H1 (cell line): ENCODE results near the gene FHIT. TPM values are rescaled to one million over a fixed set of nuclear protein-coding genes. Genes with fewer than 3 reads are reported as not detected.

Experiments
- BCL11A ChIP-seq, 2 experiments: IDR thresholded peaks; one replicate each; pipeline ENCODE4 v1.6.1; 2011; ENCODE audit warnings: low read depth in 2 of 2, low read length in 2 of 2, mild to moderate bottlenecking in 2 of 2
- JUN ChIP-seq: IDR thresholded peaks from 2 replicates; pipeline ENCODE4 v1.6.1; 2011; ENCODE audit warnings: low read depth, mild to moderate bottlenecking, improper control_type of control experiment, low read length
- KDM4A ChIP-seq: IDR thresholded peaks from one replicate; pipeline ENCODE4 v1.7.1; 2012; ENCODE audit warnings: low read depth, mild to moderate bottlenecking, moderate library complexity, low read length, inconsistent platforms; ENCODE audit not compliant: severe bottlenecking
- RAD21 ChIP-seq, 2 experiments: IDR thresholded peaks in 1 of 2; conservative IDR thresholded peaks in 1 of 2; 2 replicates each; pipeline ENCODE4 v1.6.1; 2011; ENCODE audit warnings: low read depth in 2 of 2, low read length in 2 of 2, improper control_type of control experiment in 1 of 2, inconsistent platforms in 1 of 2, mild to moderate bottlenecking in 1 of 2, moderate library complexity in 1 of 2
- TCF12 ChIP-seq: IDR thresholded peaks from 2 replicates; pipeline ENCODE4 v1.6.1; 2011; ENCODE audit warnings: low read depth, mild to moderate bottlenecking, low read length
- polyA plus RNA-seq, 7 experiments: library from polyadenylated mRNA; depleted of rRNA in 3 of 7; stranded (reverse) in 5 of 7; unstranded in 2 of 7; fragments of >200 nt in 5 of 7; fragments of 200-250 nt in 2 of 7; gene quantifications; 1 replicate in 5 of 7; 2 replicates in 1 of 7; 4 replicates in 1 of 7; pipeline versions ENCODE4 v1.2.1 to v1.2.3, GENCODE V29; 2011 to 2013; ENCODE audit warnings: missing spikeins in 2 of 7, mixed read lengths in 2 of 7
- total RNA-seq: library from RNA; stranded (reverse); fragmentation: NEBNext Ultra II Directional; extraction: Animal tissue kit (Norgen Biotek cat#: 25700); gene quantifications from 2 replicates; pipeline ENCODE4 v1.2.1, GENCODE V29; 2021

FHIT gene
- total and polyA plus RNA-seq, 2 of the 8 experiments (the other 6 are each of a cell fraction or from before 2014, with no cell fraction given), result 1.2 to 3.2 TPM

DNA sequence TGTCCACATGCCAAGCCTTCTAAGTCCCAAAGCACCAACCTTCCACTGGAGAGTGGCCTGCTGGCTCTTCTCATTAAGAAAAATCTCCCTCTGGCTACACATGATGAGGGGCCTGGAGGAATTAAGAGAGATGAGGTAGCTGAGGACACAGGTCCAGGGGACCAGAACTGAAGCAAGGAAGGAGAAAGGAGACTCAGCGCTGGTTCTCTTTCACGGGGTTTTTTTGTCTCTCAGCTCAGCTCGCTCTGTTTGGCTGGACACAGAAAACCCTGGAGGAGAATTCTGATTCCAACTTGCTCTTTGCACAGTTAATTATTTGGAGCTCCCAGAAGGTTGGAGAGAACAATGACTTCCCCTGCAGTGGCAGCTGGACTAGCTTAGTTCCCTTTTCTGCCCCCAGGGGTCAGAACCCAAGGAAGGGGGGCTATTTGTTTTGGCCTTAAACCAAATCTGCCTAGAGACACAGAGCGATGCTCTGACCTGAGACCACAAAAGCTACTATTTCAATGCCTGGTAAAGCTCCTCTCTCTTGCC lies 507.6 kb downstream of the FHIT start (continued):
- TF ChIP-seq RAD21 (IDR thresholded peaks at IDR 0.05 in 1 of 2, conservative IDR thresholded peaks at IDR 0.05 in 1 of 2; ENCODE audit: low read depth in 2 of 2, low read length in 2 of 2) (peak; percentile 27 to 40; a peak in 1 of 4 replicates), KDM4A (no peak), BCL11A (IDR thresholded peaks at IDR 0.05; ENCODE audit: low read depth in 2 of 2, low read length in 2 of 2) (no peak), TCF12 (no peak), JUN (no peak)
